SJSA1 (cell line): ENCODE results near the gene PHACTR3. TPM values are rescaled to one million over a fixed set of nuclear protein-coding genes. Genes with fewer than 3 reads are reported as not detected.
A peak's percentile ranks its signal among the peaks of the same experiment; 100 is the strongest.

ENCODE experiments used
- DNase-seq, 2 experiments: peaks; one replicate each; pipeline ENCODE4 v3.0.0-alpha.2; 2015 to 2020; ENCODE audit warnings: low spot score in 2 of 2, low read depth in 1 of 2
- H3K27ac ChIP-seq: fragments of 250-450 bp; sonication (Bioruptor Pico); 2 replicates; pipeline ENCODE4 v1.5.1; 2020; ENCODE audit warnings: mild to moderate bottlenecking, moderate library complexity
- H3K27me3 ChIP-seq: fragments of 250-450 bp; sonication (Bioruptor Pico); replicated peaks from 2 replicates; pipeline ENCODE4 v1.5.1; 2020; ENCODE audit warnings: mild to moderate bottlenecking, moderate library complexity
- H3K36me3 ChIP-seq: fragments of 250-450 bp; sonication (Bioruptor Pico); 2 replicates; pipeline ENCODE4 v1.5.1; 2020; ENCODE audit warnings: mild to moderate bottlenecking
- H3K4me1 ChIP-seq: fragments of 250-450 bp; sonication (Bioruptor Pico); replicated peaks from 2 replicates; pipeline ENCODE4 v1.6.1; 2021; ENCODE audit warnings: mild to moderate bottlenecking
- H3K4me3 ChIP-seq: fragments of 250-450 bp; sonication (Bioruptor Pico); 2 replicates; pipeline ENCODE4 v1.5.1; 2020; ENCODE audit warnings: mild to moderate bottlenecking
- H3K9me3 ChIP-seq: fragments of 250-450 bp; sonication (Bioruptor Pico); replicated peaks from 2 replicates; pipeline ENCODE4 v1.5.1; 2020; ENCODE audit warnings: mild to moderate bottlenecking
- total RNA-seq: library from RNA; depleted of rRNA; stranded (reverse); fragments of >200 nt; shearing (Covaris generic); gene quantifications from 2 replicates; pipeline ENCODE4 v1.2.3, GENCODE V29; 2014

PHACTR3 gene
- total RNA-seq, 1 experiment from 2014 or later: not detected

GRCh38 chr20:59745716-59746115, 141.4 kb downstream of the PHACTR3 start:
- no peak overlapping the region for H3K4me3 ChIP-seq
- DNase-seq: no peak

GRCh38 chr20:59746155-59746554, 141.8 kb downstream of the PHACTR3 start:
- H3K27ac ChIP-seq: no peak overlapping the region

More at GRCh38 chr20:59745716-59746115, 141.4 kb downstream of the PHACTR3 start:
- Histone ChIP-seq H3K27ac (no peak overlapping the region), H3K27me3 (peaks cover 22% of the 10 kb centered on the region), H3K36me3 (no peaks in the 10 kb centered on the region), H3K9me3 (no peaks in the 10 kb centered on the region), H3K4me1 (no peaks in the 10 kb centered on the region)

DNA sequence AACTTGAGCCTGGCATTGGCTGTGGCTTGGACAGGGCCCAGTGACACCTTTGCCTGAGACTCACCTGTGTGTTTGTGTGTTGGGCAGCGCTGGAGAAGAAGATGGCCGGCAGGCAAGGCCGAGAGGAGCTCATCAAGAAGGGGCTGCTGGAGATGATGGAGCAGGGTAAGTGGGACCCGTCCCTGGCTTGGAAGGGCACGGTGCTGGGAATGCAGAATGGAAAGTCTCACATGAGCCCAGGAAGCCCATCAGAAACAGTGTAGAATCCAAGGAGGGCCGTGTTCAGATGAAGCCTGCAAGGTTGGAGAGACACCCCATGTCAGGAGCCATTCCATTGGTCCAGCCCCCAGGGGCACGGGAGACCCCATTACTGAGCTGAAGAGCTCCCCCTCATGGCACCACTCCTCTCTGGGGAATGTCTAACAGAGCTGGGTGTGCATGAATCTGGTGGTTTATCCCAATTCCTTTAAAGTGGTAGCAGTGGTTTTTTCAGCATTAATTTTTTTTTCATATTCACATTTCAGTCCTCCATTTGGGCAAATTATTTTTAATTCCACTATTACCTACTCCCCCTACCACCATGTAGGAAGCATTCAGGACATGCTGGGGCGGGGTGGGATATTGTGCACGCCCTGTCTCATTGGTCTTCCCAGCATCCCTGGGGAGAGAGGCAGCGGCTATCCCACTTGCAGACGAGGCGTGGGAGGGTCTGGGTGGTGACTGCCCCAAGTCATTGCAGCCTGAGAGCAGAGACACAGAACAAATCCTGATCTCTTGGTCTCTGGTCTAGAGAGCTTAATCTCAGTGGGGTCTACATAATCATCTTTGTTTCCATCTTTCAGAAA, 143.6 kb downstream of the PHACTR3 start:
- no peak overlapping the region for H3K27ac ChIP-seq
- H3K27me3 ChIP-seq: peaks cover 28% of the 10 kb centered on the region
- no peaks in the 10 kb centered on the region for H3K4me1 ChIP-seq
- no peaks in the 10 kb centered on the region for H3K9me3 ChIP-seq
- DNase-seq: no peak
- H3K4me3 ChIP-seq: no peak overlapping the region
- no peaks in the 10 kb centered on the region for H3K36me3 ChIP-seq

More at GRCh38 chr20:59746155-59746554, 141.8 kb downstream of the PHACTR3 start:
- DNase-seq: no peak
- Histone ChIP-seq H3K4me1 (no peaks in the 10 kb centered on the region), H3K4me3 (no peak overlapping the region), H3K9me3 (no peaks in the 10 kb centered on the region), H3K36me3 (no peaks in the 10 kb centered on the region), H3K27me3 (peaks cover 23% of the 10 kb centered on the region)

- H3K36me3 ChIP-seq: no peaks in the 10 kb centered on the region
- H3K9me3 ChIP-seq: no peaks in the 10 kb centered on the region
- no peak overlapping the region for H3K27ac ChIP-seq
- no peaks in the 10 kb centered on the region for H3K4me1 ChIP-seq
- DNase-seq: no peak
- H3K4me3 ChIP-seq: no peak overlapping the region
- peaks cover 31% of the 10 kb centered on the region for H3K27me3 ChIP-seq
Observed at GRCh38 chr20:59748619-59749191, 144.4 kb downstream of the PHACTR3 start.

- H3K4me3 ChIP-seq: no peak overlapping the region
- H3K27ac ChIP-seq: no peak overlapping the region
- no peak for DNase-seq
- H3K9me3 ChIP-seq: no peaks in the 10 kb centered on the region
- H3K36me3 ChIP-seq: no peaks in the 10 kb centered on the region
- peaks cover 31% of the 10 kb centered on the region for H3K27me3 ChIP-seq
- no peaks in the 10 kb centered on the region for H3K4me1 ChIP-seq
Observed at GRCh38 chr20:59749301-59749700, 145.0 kb downstream of the PHACTR3 start.

DNA sequence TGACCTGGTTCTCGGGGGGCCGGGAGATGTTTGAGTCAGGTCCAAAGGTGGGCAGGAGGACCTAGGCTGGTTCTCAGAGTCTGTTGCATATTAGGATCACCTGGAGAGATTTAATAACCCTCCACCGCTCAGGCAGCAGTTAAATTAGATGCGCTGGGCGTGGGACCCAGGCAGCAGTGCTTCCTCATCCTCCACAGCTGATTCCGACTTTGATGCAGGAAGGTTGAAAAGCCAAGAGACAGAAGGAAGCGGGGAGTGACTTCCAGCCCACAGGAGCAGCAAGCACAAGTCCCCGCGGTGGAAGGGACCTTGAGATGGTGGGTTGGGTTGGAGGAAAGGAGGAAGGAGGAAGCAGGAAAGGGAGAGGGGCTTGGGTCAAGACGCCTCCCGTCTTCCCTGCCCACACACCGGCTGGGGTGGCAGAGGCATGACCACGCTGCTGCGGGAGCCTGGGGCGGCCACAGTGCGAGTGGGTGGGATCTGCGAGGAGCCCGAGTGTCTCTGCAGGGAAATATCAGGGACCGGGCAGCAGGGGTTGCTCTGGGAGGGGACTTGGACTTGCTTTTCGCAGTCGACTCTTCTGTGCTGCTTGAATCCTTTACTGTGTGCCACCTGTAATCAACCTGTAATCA, 146.0 kb downstream of the PHACTR3 start:
- Histone ChIP-seq H3K36me3 (no peaks in the 10 kb centered on the region), H3K4me1 (no peaks in the 10 kb centered on the region), H3K27ac (no peak overlapping the region), H3K27me3 (peaks cover 31% of the 10 kb centered on the region), H3K9me3 (no peaks in the 10 kb centered on the region), H3K4me3 (no peak overlapping the region)
- no peak for DNase-seq

DNA sequence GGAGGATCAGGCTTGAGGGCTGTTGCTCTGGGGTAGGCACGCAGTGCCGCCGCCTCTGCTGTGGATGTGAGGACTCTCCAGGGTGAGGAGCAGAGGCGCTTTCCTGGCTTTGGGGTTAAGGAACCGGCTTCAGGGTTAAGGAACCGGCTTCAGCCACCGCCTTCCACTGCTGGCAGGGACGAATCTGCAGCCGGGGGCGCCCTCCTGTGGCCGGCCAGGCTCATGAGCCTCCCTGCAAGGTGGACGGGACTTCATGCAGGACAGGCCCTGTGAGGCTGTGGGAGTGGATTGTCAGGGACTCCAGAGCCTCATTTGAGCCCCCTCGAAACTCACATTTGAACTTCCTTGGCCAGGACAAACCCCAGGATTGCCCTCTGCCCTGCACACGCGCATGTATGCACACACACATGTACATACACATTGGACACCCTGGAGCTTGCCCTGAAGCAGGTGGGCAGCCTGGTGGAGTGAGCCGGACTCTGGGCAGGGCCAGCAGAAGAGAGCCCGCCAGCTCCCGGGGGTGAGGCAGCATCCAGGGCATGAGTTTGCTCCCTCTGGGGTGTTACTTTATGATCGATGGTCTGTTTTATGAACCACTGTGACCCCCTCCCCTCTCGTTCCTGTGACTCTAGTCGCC, 146.9 kb downstream of the PHACTR3 start:
- peak in 1 of 2 experiments; percentile 10 for DNase-seq
- Histone ChIP-seq H3K9me3 (no peaks in the 10 kb centered on the region), H3K27me3 (peaks cover 31% of the 10 kb centered on the region)

DNA sequence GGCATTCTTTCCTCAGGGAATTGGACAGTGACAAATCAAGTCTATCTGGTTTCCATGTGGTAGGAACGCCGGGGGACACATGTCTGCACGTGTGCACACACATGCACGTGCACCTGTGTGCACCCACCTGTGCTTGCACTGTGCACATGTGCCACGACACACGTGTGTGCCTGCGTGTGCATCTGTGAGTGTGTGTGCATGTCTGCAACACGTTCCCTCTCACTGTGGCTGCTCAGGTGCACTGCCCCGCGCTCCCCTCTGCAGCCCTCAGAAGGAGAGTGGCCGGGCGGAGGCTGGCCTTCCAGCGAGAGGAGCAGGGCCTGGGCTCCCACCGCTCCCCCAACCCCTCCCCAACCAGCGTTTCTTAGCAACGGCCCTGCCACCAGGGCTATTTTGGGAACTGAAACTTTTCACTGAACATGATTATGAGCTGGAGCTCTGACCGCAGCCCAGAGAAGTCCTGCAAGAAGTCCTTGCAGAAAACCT, 147.8 kb downstream of the PHACTR3 start:
- Histone ChIP-seq H3K4me1 (no peaks in the 10 kb centered on the region), H3K9me3 (no peaks in the 10 kb centered on the region), H3K27ac (no peak overlapping the region), H3K36me3 (no peaks in the 10 kb centered on the region), H3K4me3 (no peak overlapping the region), H3K27me3 (peaks cover 36% of the 10 kb centered on the region)
- no peak for DNase-seq

More for the DNA sequence above, 146.9 kb downstream of the PHACTR3 start:
- no peaks in the 10 kb centered on the region for H3K36me3 ChIP-seq
- H3K4me3 ChIP-seq: no peak overlapping the region
- no peaks in the 10 kb centered on the region for H3K4me1 ChIP-seq
- no peak overlapping the region for H3K27ac ChIP-seq

- Histone ChIP-seq H3K27ac (no peak overlapping the region), H3K27me3 (peaks cover 34% of the 10 kb centered on the region), H3K9me3 (no peaks in the 10 kb centered on the region), H3K4me3 (no peak overlapping the region), H3K36me3 (no peaks in the 10 kb centered on the region), H3K4me1 (no peaks in the 10 kb centered on the region)
- DNase-seq: no peak
Observed at GRCh38 chr20:59752704-59753460, 148.5 kb downstream of the PHACTR3 start.

DNA sequence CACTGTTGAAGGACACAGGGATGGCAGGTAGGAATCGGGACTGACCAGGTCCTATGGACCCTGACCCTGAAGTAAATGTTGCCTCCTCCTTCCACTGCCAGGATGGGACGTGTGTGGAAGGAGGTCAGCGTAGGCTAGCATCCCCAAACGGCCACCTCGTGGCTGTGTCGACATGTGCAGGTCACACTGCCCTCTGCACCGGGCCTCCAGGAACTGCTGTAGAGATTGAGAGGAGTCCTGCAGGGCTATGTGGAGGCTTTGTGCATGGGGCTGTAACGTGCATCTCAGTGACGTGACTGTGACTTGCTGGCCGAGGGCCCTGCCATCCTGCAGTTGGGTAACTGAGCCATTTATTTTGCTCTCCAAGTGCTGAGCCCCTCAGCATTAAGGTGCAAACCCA, 149.5 kb downstream of the PHACTR3 start:
- Histone ChIP-seq H3K27me3 (peaks cover 38% of the 10 kb centered on the region), H3K9me3 (no peaks in the 10 kb centered on the region), H3K4me1 (no peaks in the 10 kb centered on the region), H3K4me3 (no peak overlapping the region), H3K36me3 (no peaks in the 10 kb centered on the region), H3K27ac (no peak overlapping the region)
- DNase-seq: no peak

- no peak for DNase-seq
- Histone ChIP-seq H3K4me3 (no peak overlapping the region), H3K27ac (no peak overlapping the region), H3K27me3 (peaks cover 35% of the 10 kb centered on the region), H3K36me3 (no peaks in the 10 kb centered on the region), H3K9me3 (no peaks in the 10 kb centered on the region), H3K4me1 (no peaks in the 10 kb centered on the region)
Observed at GRCh38 chr20:59754551-59754950, 150.2 kb downstream of the PHACTR3 start.

- Histone ChIP-seq H3K27ac (no peak overlapping the region), H3K9me3 (no peaks in the 10 kb centered on the region), H3K4me3 (no peak overlapping the region), H3K36me3 (no peaks in the 10 kb centered on the region), H3K27me3 (peaks cover 18% of the 10 kb centered on the region), H3K4me1 (no peaks in the 10 kb centered on the region)
- DNase-seq: no peak
Observed at GRCh38 chr20:59756241-59756640, 151.9 kb downstream of the PHACTR3 start.

GRCh38 chr20:59764037-59764436, 159.7 kb downstream of the PHACTR3 start:
- Histone ChIP-seq H3K4me1 (no peaks in the 10 kb centered on the region), H3K4me3 (no peak overlapping the region), H3K27me3 (no peaks in the 10 kb centered on the region), H3K36me3 (no peaks in the 10 kb centered on the region), H3K9me3 (no peaks in the 10 kb centered on the region), H3K27ac (no peak overlapping the region)
- DNase-seq: no peak
